HCT116 (cell line): ENCODE data around the gene BTBD2. TPM values are rescaled to one million over a fixed set of nuclear protein-coding genes. Genes with fewer than 3 reads are reported as not detected.

Experiments used
- ATAC-seq: fragments of 200-7000 bp; cut with Tn5 transposase; 2 replicates; pipeline ENCODE4 v1.9.1; 2020; ENCODE audit warnings: mild to moderate bottlenecking, moderate library complexity
- BruUV-seq: library from RNA; stranded (reverse); fragments of 400-500 nt; replicated peaks from 2 replicates; lab custom pipeline; 2021; lab: Mats Ljungman, UMichigan
- CTCF ChIA-PET: fragments of 300-600 bp; sonication (Branson Sonifier 250); formaldehyde crosslinking; loops from one replicate; lab custom pipeline; 2021; ENCODE audit warnings: antibody characterized with exemption; lab: Charles Lee
- POLR2A ChIA-PET: fragments of 300-600, 350-600 bp; sonication (Branson Sonifier 250); formaldehyde crosslinking; loops from one replicate; lab custom pipeline; 2021; ENCODE audit warnings: antibody characterized with exemption; lab: Charles Lee
- RAD21 ChIA-PET, 2 experiments: fragments of 300-600 bp; sonication (Branson Sonifier 250); formaldehyde crosslinking; loops; one replicate each; lab custom pipeline; 2023; ENCODE audit warnings: low total read pairs in 2 of 2; ENCODE audit not compliant: uncharacterized antibody in 2 of 2, unreplicated experiment in 2 of 2, low non-redundant PET in 1 of 2; lab: Charles Lee
- DNase-seq: peaks from one replicate; pipeline ENCODE4 v3.0.0-alpha.2; 2010; ENCODE audit warnings: low read depth, low spot score
- H2AFZ ChIP-seq: fragments of 200-600 bp; shearing (Covaris generic), sonication (generic); 2 replicates; pipeline ENCODE4 v1.6.1; 2017; ENCODE audit warnings: low read depth, mixed run types, mixed read lengths, antibody characterized with exemption, low read length; ENCODE audit not compliant: poor library complexity, severe bottlenecking
- H3K27ac ChIP-seq: 2 replicates; pipeline ENCODE4 v1.5.1; 2012; ENCODE audit warnings: low read depth, low read length
- H3K27me3 ChIP-seq: fragments of 200-600 bp; sonication (generic); 2 replicates; pipeline ENCODE4 v1.6.1; 2016; ENCODE audit warnings: mixed run types, low read length, mixed read lengths; ENCODE audit not compliant: insufficient read depth
- H3K36me3 ChIP-seq, 2 experiments: fragments of 200-500 bp in 1 of 2; fragments of 200-600 bp in 1 of 2; sonication (Bioruptor generic) in 1 of 2; sonication (generic) in 1 of 2; 2 replicates each; pipeline versions ENCODE4 v1.5.1 to v1.6.1; 2014 to 2016; ENCODE audit warnings: low read length in 2 of 2, inconsistent platforms in 1 of 2, mixed read lengths in 1 of 2, mixed run types in 1 of 2; ENCODE audit not compliant: insufficient read depth in 2 of 2, control insufficient read depth in 1 of 2
- H3K4me1 ChIP-seq, 2 experiments: fragments of 200-600 bp in 1 of 2; sonication (generic) in 1 of 2; 2 replicates each; pipeline versions ENCODE4 v1.5.1 to v1.6.1; 2012 to 2017; ENCODE audit warnings: low read length in 2 of 2, inconsistent platforms in 1 of 2, mild to moderate bottlenecking in 1 of 2, mixed read lengths in 1 of 2, mixed run types in 1 of 2, moderate library complexity in 1 of 2; ENCODE audit not compliant: insufficient read depth in 2 of 2, control insufficient read depth in 1 of 2
- H3K4me2 ChIP-seq: fragments of 200-600 bp; sonication (generic); 2 replicates; pipeline ENCODE4 v1.6.1; 2017; ENCODE audit warnings: mixed run types, low read length, mixed read lengths
- H3K4me3 ChIP-seq, 2 experiments: fragments of 200-600 bp in 1 of 2; sonication (generic) in 1 of 2; replicated peaks in 1 of 2; 2 replicates each; pipeline ENCODE4 v1.5.1; 2011 to 2016; ENCODE audit warnings: low read length in 2 of 2, control low read depth in 1 of 2, low read depth in 1 of 2, mild to moderate bottlenecking in 1 of 2, mixed read lengths in 1 of 2, mixed run types in 1 of 2
- H3K79me2 ChIP-seq: fragments of 200-600 bp; sonication (generic); 2 replicates; pipeline ENCODE4 v1.6.1; 2017; ENCODE audit warnings: mild to moderate bottlenecking, mixed run types, low read length, moderate library complexity, mixed read lengths; ENCODE audit not compliant: insufficient read depth
- H3K9ac ChIP-seq: fragments of 200-600 bp; sonication (generic); 2 replicates; pipeline ENCODE4 v1.6.1; 2016; ENCODE audit warnings: low read length, mixed read lengths
- H3K9me2 ChIP-seq: fragments of 200-600 bp; sonication (generic), shearing (Covaris generic); 2 replicates; pipeline ENCODE4 v1.6.1; 2017; ENCODE audit warnings: mixed run types, mild to moderate bottlenecking, moderate library complexity; ENCODE audit not compliant: insufficient read depth
- H3K9me3 ChIP-seq, 2 experiments: fragments of 200-500 bp in 1 of 2; fragments of 200-600 bp in 1 of 2; sonication (Bioruptor generic) in 1 of 2; sonication (generic) in 1 of 2; 2 replicates each; pipeline ENCODE4 v1.6.1; 2014 to 2017; ENCODE audit warnings: low read length in 2 of 2, mixed read lengths in 2 of 2, inconsistent platforms in 1 of 2, low read depth in 1 of 2, mild to moderate bottlenecking in 1 of 2, mixed run types in 1 of 2, moderate library complexity in 1 of 2; ENCODE audit not compliant: control insufficient read depth in 1 of 2, insufficient read depth in 1 of 2
- H4K20me1 ChIP-seq: fragments of 200-600 bp; sonication (generic), shearing (Covaris generic); 2 replicates; pipeline ENCODE4 v1.6.1; 2017; ENCODE audit warnings: mixed run types, mild to moderate bottlenecking, moderate library complexity; ENCODE audit not compliant: insufficient read depth
- CBX3 ChIP-seq: IDR thresholded peaks from 2 replicates; pipeline ENCODE4 v1.6.1; 2012; ENCODE audit warnings: low read depth
- FOSL1 ChIP-seq: IDR thresholded peaks from 2 replicates; pipeline ENCODE4 v1.6.1; 2012; ENCODE audit warnings: low read depth
- POLR2AphosphoS5 ChIP-seq: IDR thresholded peaks from 2 replicates; pipeline ENCODE4 v1.6.1; 2011; ENCODE audit warnings: mild to moderate bottlenecking, low read depth, low read length, moderate library complexity
- REST ChIP-seq: IDR thresholded peaks from 2 replicates; pipeline ENCODE4 v1.6.1; 2012; ENCODE audit warnings: low read depth
- SP1 ChIP-seq: IDR thresholded peaks from 2 replicates; pipeline ENCODE4 v1.6.1; 2012; ENCODE audit warnings: low read depth
- TCF7L2 ChIP-seq: IDR thresholded peaks from 2 replicates; pipeline ENCODE4 v1.7.0; 2011; ENCODE audit warnings: borderline replicate concordance, inconsistent platforms; ENCODE audit not compliant: insufficient read depth, insufficient read length; ENCODE audit errors: extremely low read depth
- ZBTB33 ChIP-seq: IDR thresholded peaks from 2 replicates; pipeline ENCODE4 v1.6.1; 2011; ENCODE audit warnings: mild to moderate bottlenecking, low read length, moderate library complexity; ENCODE audit not compliant: insufficient replicate concordance; ENCODE audit errors: extremely low read depth
- ZNF274 ChIP-seq: fragments of 200-500 bp; sonication (Bioruptor generic); IDR thresholded peaks from 2 replicates; pipeline ENCODE4 v1.6.1; 2014; ENCODE audit warnings: mild to moderate bottlenecking, low read depth, low read length, inconsistent platforms
- intact Hi-C: fragments of 100-400 bp; cut with micrococcal nuclease; formaldehyde crosslinking; loops from 2 replicates; pipeline ENCODE4 v1.10.0; 2022
- total RNA-seq: library from RNA; stranded (reverse); gene quantifications from one replicate; pipeline ENCODE4 v1.2.1, GENCODE V29; 2021; ENCODE audit not compliant: unreplicated experiment

Gene BTBD2
- total RNA-seq, 1 experiment from 2014 or later, result 112 TPM

DNA sequence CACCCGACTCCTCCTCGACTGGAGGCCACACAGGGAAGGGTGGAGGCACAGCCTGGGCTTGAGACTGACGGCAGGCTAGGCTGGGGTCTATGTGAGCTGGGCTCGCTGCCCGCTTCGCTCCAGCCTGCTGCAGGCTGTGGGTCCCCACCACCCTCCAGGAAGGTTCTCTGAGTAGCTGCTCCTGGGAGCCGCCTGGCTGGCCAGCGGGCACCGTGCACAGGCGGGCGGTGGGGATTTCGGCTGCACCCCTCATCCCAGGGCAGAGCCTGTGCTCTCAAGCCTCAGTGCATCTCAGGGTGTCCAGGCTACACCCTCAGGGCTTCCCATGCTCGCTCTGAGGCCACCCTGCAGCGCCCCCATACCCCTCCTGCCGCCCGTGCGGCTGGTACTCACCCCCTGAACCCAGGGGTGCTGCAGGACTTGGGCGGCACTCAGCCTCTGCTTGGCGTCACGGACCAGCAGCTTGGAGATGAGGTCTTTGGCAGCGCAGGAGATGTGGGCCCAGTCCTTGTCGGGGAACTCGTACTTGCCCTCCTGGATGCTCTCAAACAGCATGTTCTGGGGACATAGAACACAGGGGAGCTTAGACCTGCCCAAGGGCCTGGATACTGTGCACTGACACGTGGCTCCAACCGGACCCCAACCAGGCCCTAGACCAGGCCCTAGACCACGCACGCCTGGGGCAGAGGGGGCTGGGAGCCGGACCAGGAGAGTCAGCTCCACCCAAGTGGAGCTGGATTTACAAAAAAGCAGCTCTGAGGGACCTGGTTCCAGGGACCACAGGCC lies 25.3 kb upstream of the BTBD2 start:
- BruUV-seq, result no TSS peak
- no peak for DNase-seq
- peak overlapping the region; percentile 69 for H3K9ac ChIP-seq
- ATAC-seq, result no peak
- no peaks in the 10 kb centered on the region for H3K9me2 ChIP-seq
- H3K4me1 ChIP-seq, result peaks cover 17 to 45% of the 10 kb centered on the region in 2 experiments
- no peaks in the 10 kb centered on the region for H4K20me1 ChIP-seq
- ChIA-PET CTCF (no interaction called here), POLR2A (interaction anchor here (2.3 to 4.2 kb wide), 2 partner anchors 9 to 12 kb away, joined by 14 to 39 read pairs; no protein-coding TSS in a partner anchor), RAD21 (no interaction called here)
- H3K36me3 ChIP-seq, result peaks cover 17 to 32% of the 10 kb centered on the region in 2 experiments; a peak in 3 of 4 replicates
- H3K79me2 ChIP-seq, result peaks cover 17% of the 10 kb centered on the region; the same call in 1 of the 2 replicates
- H2AFZ ChIP-seq, result no peak overlapping the region
- peak overlapping the region; percentile 81 for H3K27ac ChIP-seq
- peaks cover 0 to 4% of the 10 kb centered on the region in 2 experiments; a peak in 1 of 4 replicates for H3K9me3 ChIP-seq
- peak overlapping the region; percentile 76; the same call in 1 of the 2 replicates for H3K4me2 ChIP-seq
- intact Hi-C loops, result no loop called here
- H3K27me3 ChIP-seq, result no peaks in the 10 kb centered on the region
- H3K4me3 ChIP-seq, result no peak overlapping the region
- TF ChIP-seq ZNF274 (no peak), REST (no peak), SP1 (no peak), CBX3 (no peak), POLR2AphosphoS5 (no peak), ZBTB33 (no peak), TCF7L2 (no peak), FOSL1 (no peak)
